H9 (cell line): ENCODE results near the gene COL17A1. TPM values are rescaled to one million over a fixed set of nuclear protein-coding genes. Genes with fewer than 3 reads are reported as not detected.

Source experiments
- DNase-seq: peaks from one replicate; pipeline ENCODE4 v3.0.0-alpha.2; 2017
- H2AFZ ChIP-seq: one replicate; pipeline ENCODE4 v1.6.1; 2013; ENCODE audit warnings: mild to moderate bottlenecking, low read length, control low read depth, moderate library complexity
- H2AK5ac ChIP-seq: 2 replicates; pipeline ENCODE4 v1.6.1; 2013; ENCODE audit warnings: low read length, control low read depth, mixed read lengths; ENCODE audit not compliant: insufficient read length
- H2BK120ac ChIP-seq: one replicate; pipeline ENCODE4 v1.6.1; 2013; ENCODE audit warnings: low read depth, mild to moderate bottlenecking, low read length, control low read depth, inconsistent platforms; ENCODE audit not compliant: poor library complexity, severe bottlenecking
- H2BK12ac ChIP-seq: 2 replicates; pipeline ENCODE4 v1.6.1; 2013; ENCODE audit warnings: low read length, control low read depth, mixed read lengths, low read depth; ENCODE audit not compliant: insufficient read length
- H2BK15ac ChIP-seq: 2 replicates; pipeline ENCODE4 v1.6.1; 2013; ENCODE audit warnings: low read depth, low read length, control low read depth
- H2BK20ac ChIP-seq: one replicate; pipeline ENCODE4 v1.6.1; 2013; ENCODE audit warnings: low read depth, mild to moderate bottlenecking, low read length, control low read depth, inconsistent platforms; ENCODE audit not compliant: poor library complexity, severe bottlenecking
- H2BK5ac ChIP-seq: 2 replicates; pipeline ENCODE4 v1.6.1; 2013; ENCODE audit warnings: low read length, control low read depth, mixed read lengths; ENCODE audit not compliant: insufficient read length
- H3K14ac ChIP-seq: 2 replicates; pipeline ENCODE4 v1.6.1; 2013; ENCODE audit warnings: low read length, control low read depth; ENCODE audit not compliant: insufficient read depth
- H3K18ac ChIP-seq: 2 replicates; pipeline ENCODE4 v1.6.1; 2013; ENCODE audit warnings: low read depth, mild to moderate bottlenecking, mixed read lengths, low read length, control low read depth; ENCODE audit not compliant: insufficient read length
- H3K23ac ChIP-seq: 2 replicates; pipeline ENCODE4 v1.6.1; 2013; ENCODE audit warnings: low read length, control low read depth, mixed read lengths, low read depth; ENCODE audit not compliant: insufficient read length
- H3K23me2 ChIP-seq: 2 replicates; pipeline ENCODE4 v1.6.1; 2013; ENCODE audit warnings: low read depth, mild to moderate bottlenecking, mixed read lengths, low read length, control low read depth; ENCODE audit not compliant: insufficient read length, poor library complexity, severe bottlenecking
- H3K27ac ChIP-seq: 2 replicates; pipeline ENCODE4 v1.5.1; 2013; ENCODE audit warnings: low read length, control low read depth, mixed read lengths, low read depth; ENCODE audit not compliant: insufficient read length
- H3K27me3 ChIP-seq: 2 replicates; pipeline ENCODE4 v1.6.1; 2013; ENCODE audit warnings: low read length, control low read depth, inconsistent platforms; ENCODE audit not compliant: insufficient read depth
- H3K4ac ChIP-seq: 2 replicates; pipeline ENCODE4 v1.6.1; 2013; ENCODE audit warnings: low read depth, mild to moderate bottlenecking, control low read depth, inconsistent platforms, low read length, moderate library complexity
- H3K4me1 ChIP-seq: 2 replicates; pipeline ENCODE4 v1.6.1; 2013; ENCODE audit warnings: low read length, control low read depth, inconsistent platforms; ENCODE audit not compliant: insufficient read depth
- H3K4me2 ChIP-seq: 2 replicates; pipeline ENCODE4 v1.6.1; 2013; ENCODE audit warnings: low read length, control low read depth, mixed read lengths; ENCODE audit not compliant: insufficient read length, insufficient read depth
- H3K56ac ChIP-seq: 2 replicates; pipeline ENCODE4 v1.6.1; 2013; ENCODE audit warnings: low read depth, mild to moderate bottlenecking, mixed read lengths, low read length, control low read depth; ENCODE audit not compliant: insufficient read length
- H3K79me1 ChIP-seq: 2 replicates; pipeline ENCODE4 v1.6.1; 2013; ENCODE audit warnings: low read depth, mild to moderate bottlenecking, moderate library complexity, low read length, control low read depth, inconsistent platforms; ENCODE audit not compliant: insufficient read depth, poor library complexity, severe bottlenecking
- H3K79me2 ChIP-seq: 2 replicates; pipeline ENCODE4 v1.6.1; 2013; ENCODE audit warnings: low read length, control low read depth, inconsistent platforms; ENCODE audit not compliant: insufficient read depth
- H3K9ac ChIP-seq: 2 replicates; pipeline ENCODE4 v1.6.1; 2013; ENCODE audit warnings: low read length, control low read depth, mixed read lengths; ENCODE audit not compliant: insufficient read length; ENCODE audit errors: extremely low read depth
- H3K9me3 ChIP-seq: one replicate; pipeline ENCODE4 v1.6.1; 2013; ENCODE audit warnings: low read depth, low read length, inconsistent platforms; ENCODE audit not compliant: control insufficient read depth
- H3T11ph ChIP-seq: one replicate; pipeline ENCODE4 v1.6.1; 2013; ENCODE audit warnings: mild to moderate bottlenecking, low read length, control low read depth, inconsistent platforms
- H4K20me1 ChIP-seq: one replicate; pipeline ENCODE4 v1.6.1; 2013; ENCODE audit not compliant: control insufficient read depth, insufficient read length, insufficient read depth
- H4K5ac ChIP-seq: 2 replicates; pipeline ENCODE4 v1.6.1; 2013; ENCODE audit warnings: low read depth, mild to moderate bottlenecking, mixed read lengths, low read length, control low read depth; ENCODE audit not compliant: insufficient read length
- H4K8ac ChIP-seq: replicated peaks from 2 replicates; pipeline ENCODE4 v1.6.1; 2013; ENCODE audit warnings: low read length, control low read depth, mixed read lengths, low read depth; ENCODE audit not compliant: insufficient read length
- H4K91ac ChIP-seq: 2 replicates; pipeline ENCODE4 v1.6.1; 2013; ENCODE audit warnings: low read depth, mild to moderate bottlenecking, moderate library complexity, mixed read lengths, low read length, control low read depth; ENCODE audit not compliant: insufficient read length
- H3K27ac Mint-ChIP-seq, 3 experiments: 2 replicates in 2 of 3; 3 replicates in 1 of 3; pipeline ENCODE4 v1.8.0; 2020 to 2021; ENCODE audit warnings: mixed read lengths in 3 of 3, mild to moderate bottlenecking in 1 of 3, moderate library complexity in 1 of 3
- H3K27me3 Mint-ChIP-seq: 2 replicates; pipeline ENCODE4 v1.8.0; 2021; ENCODE audit warnings: low read depth, mild to moderate bottlenecking, moderate library complexity, mixed read lengths
- H3K36me3 Mint-ChIP-seq, 3 experiments: 2 replicates in 2 of 3; 3 replicates in 1 of 3; pipeline ENCODE4 v1.8.0; 2020 to 2021; ENCODE audit warnings: low read depth in 3 of 3, mixed read lengths in 3 of 3; ENCODE audit not compliant: insufficient read depth in 1 of 3
- H3K4me1 Mint-ChIP-seq, 2 experiments: 2 replicates each; pipeline ENCODE4 v1.8.0; 2020; ENCODE audit warnings: mixed read lengths in 2 of 2
- H3K4me3 Mint-ChIP-seq, 2 experiments: 2 replicates in 1 of 2; 3 replicates in 1 of 2; pipeline ENCODE4 v1.8.0; 2020 to 2021; ENCODE audit warnings: mild to moderate bottlenecking in 2 of 2, mixed read lengths in 2 of 2, moderate library complexity in 1 of 2
- H3K9me3 Mint-ChIP-seq, 2 experiments: 2 replicates in 1 of 2; 3 replicates in 1 of 2; pipeline ENCODE4 v1.8.0; 2020; ENCODE audit warnings: mild to moderate bottlenecking in 2 of 2, mixed read lengths in 2 of 2, moderate library complexity in 1 of 2
- WGBS: extraction: QIAGEN DNeasy Blood & Tissue Kit; methylation state at CpG from one replicate; pipeline ENCODE4 v1.1.7; 2013; ENCODE audit warnings: missing lambda C conversion rate, low lambda C conversion rate, mixed read lengths; ENCODE audit not compliant: insufficient read length; ENCODE audit errors: extremely low coverage; 5-methylcytosine and 5-hydroxymethylcytosine counted together
- total RNA-seq: library from RNA; stranded (reverse); gene quantifications from 2 replicates; pipeline ENCODE4 v1.2.1, GENCODE V29; 2021
- TF ChIP-seq, protein P1 (sequence below): fragments of 200-600 bp; sonication (generic); conservative IDR thresholded peaks from 3 replicates; pipeline ENCODE4 v1.8.0; 2021; ENCODE audit warnings: antibody characterized with exemption, mild to moderate bottlenecking

COL17A1 gene
- total RNA-seq, 1 experiment from 2014 or later, result 1.9 TPM

DNA sequence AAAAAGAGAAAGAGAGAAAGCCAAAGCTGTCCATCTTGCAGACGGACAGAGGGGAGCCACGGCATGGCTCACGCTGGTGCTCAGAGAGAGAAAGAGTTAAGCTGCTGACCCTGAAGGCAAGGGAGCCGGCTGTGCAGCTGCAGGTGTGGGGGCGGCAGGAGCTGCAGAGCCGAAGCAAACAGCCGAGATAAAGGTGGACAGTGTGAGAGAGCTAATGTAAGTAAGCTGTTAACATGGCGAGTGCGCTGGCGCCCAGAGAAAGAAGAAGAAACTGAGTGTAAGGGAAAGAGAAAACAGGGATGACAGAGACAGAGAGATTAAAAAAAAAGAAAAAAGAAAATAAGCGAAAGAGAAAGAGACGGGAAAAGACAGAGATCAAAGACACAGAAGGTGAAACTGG is 18.2 kb downstream of the COL17A1 start:
- Histone ChIP-seq H3K23me2 (no peaks in the 10 kb centered on the region), H3K27me3 (no peaks in the 10 kb centered on the region), H2AFZ (no peak overlapping the region), H3T11ph (no peak overlapping the region), H3K18ac (peak overlapping the region; percentile 61), H3K14ac (peak overlapping the region; percentile 81; the same call in 1 of the 2 replicates), H3K27ac (no peak overlapping the region), H4K5ac (no peak overlapping the region), H4K91ac (no peak overlapping the region), H3K23ac (no peak overlapping the region), H3K9me3 (no peaks in the 10 kb centered on the region), H4K20me1 (no peaks in the 10 kb centered on the region), H4K8ac (no peak overlapping the region), H3K79me1 (no peaks in the 10 kb centered on the region), H2BK20ac (no peak overlapping the region), H2BK15ac (no peak overlapping the region), H2BK12ac (no peak overlapping the region), H3K4me2 (peak overlapping the region; percentile 40), H2BK120ac (peak overlapping the region; percentile 81), H3K4ac (no peak overlapping the region), H3K9ac (no peak overlapping the region), H3K4me1 (no peaks in the 10 kb centered on the region), H3K56ac (no peak overlapping the region), H2BK5ac (no peak overlapping the region), H2AK5ac (no peak overlapping the region), H3K79me2 (no peaks in the 10 kb centered on the region)
- WGBS, result no CpG with 5 or more reads among the region's 12 CpGs
- Mint-ChIP-seq H3K27me3 (no peaks in the 10 kb centered on the region; the same call in 1 of the 2 replicates), H3K4me1 (peaks cover 57 to 63% of the 10 kb centered on the region in 2 experiments), H3K4me3 (peak overlapping the region; percentile 54 to 68), H3K9me3 (no peaks in the 10 kb centered on the region), H3K27ac (peak overlapping the region; percentile 97 to 100 (median 98)), H3K36me3 (0 out of 7 replicates have a peak, but pooled peaks cover 0 to 4% (median 0%) of the 10 kb centered on the region in 3 experiments)
- TF ChIP-seq, protein P1, sequence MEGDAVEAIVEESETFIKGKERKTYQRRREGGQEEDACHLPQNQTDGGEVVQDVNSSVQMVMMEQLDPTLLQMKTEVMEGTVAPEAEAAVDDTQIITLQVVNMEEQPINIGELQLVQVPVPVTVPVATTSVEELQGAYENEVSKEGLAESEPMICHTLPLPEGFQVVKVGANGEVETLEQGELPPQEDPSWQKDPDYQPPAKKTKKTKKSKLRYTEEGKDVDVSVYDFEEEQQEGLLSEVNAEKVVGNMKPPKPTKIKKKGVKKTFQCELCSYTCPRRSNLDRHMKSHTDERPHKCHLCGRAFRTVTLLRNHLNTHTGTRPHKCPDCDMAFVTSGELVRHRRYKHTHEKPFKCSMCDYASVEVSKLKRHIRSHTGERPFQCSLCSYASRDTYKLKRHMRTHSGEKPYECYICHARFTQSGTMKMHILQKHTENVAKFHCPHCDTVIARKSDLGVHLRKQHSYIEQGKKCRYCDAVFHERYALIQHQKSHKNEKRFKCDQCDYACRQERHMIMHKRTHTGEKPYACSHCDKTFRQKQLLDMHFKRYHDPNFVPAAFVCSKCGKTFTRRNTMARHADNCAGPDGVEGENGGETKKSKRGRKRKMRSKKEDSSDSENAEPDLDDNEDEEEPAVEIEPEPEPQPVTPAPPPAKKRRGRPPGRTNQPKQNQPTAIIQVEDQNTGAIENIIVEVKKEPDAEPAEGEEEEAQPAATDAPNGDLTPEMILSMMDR, result no peak
- peak; percentile 68 for DNase-seq
